HepG2 (cell line): ENCODE data around the gene SLC35B4. TPM values are rescaled to one million over a fixed set of nuclear protein-coding genes. Genes with fewer than 3 reads are reported as not detected.

Experiments
- ARID4A ChIP-seq: sonication (generic); formaldehyde crosslinking; IDR thresholded peaks from 2 replicates; pipeline ENCODE4 v1.5.0; 2020; ENCODE audit warnings: mild to moderate bottlenecking, missing genetic modification reagents, borderline replicate concordance
- E2F5 ChIP-seq: sonication (generic); formaldehyde crosslinking; conservative IDR thresholded peaks from 2 replicates; pipeline ENCODE4 v1.4.0; 2020; ENCODE audit warnings: missing genetic modification reagents
- HNF4G ChIP-seq, 2 experiments: sonication (generic) in 1 of 2; formaldehyde crosslinking in 1 of 2; IDR thresholded peaks; 2 replicates each; pipeline versions ENCODE4 v1.4.0 to v1.6.1; 2011 to 2020; ENCODE audit warnings: borderline replicate concordance in 2 of 2, low read depth in 2 of 2, mild to moderate bottlenecking in 2 of 2, low read length in 1 of 2, missing genetic modification reagents in 1 of 2, moderate library complexity in 1 of 2
- IRF1 ChIP-seq: sonication (generic); formaldehyde crosslinking; IDR thresholded peaks from 2 replicates; pipeline ENCODE4 v1.4.0; 2020; ENCODE audit warnings: low read depth, mild to moderate bottlenecking, missing genetic modification reagents
- KAT7 ChIP-seq: IDR thresholded peaks from 2 replicates; pipeline ENCODE4 v1.6.1; 2018; ENCODE audit warnings: borderline replicate concordance, missing compliant biosample characterization
- MBD4 ChIP-seq: IDR thresholded peaks from 2 replicates; pipeline ENCODE4 v1.6.1; 2012; ENCODE audit warnings: low read length, inconsistent platforms, borderline replicate concordance
- MEF2D ChIP-seq: sonication (generic); formaldehyde crosslinking; IDR thresholded peaks from 2 replicates; pipeline ENCODE4 v1.5.1; 2020; ENCODE audit warnings: mild to moderate bottlenecking, missing genetic modification reagents
- MTF1 ChIP-seq: sonication (generic); formaldehyde crosslinking; IDR thresholded peaks from 2 replicates; pipeline ENCODE4 v1.5.0; 2020; ENCODE audit warnings: missing genetic modification reagents
- MYC ChIP-seq: sonication (generic); formaldehyde crosslinking; IDR thresholded peaks from 2 replicates; pipeline ENCODE4 v1.9.0; 2021; ENCODE audit warnings: missing genetic modification reagents, borderline replicate concordance
- PCBP2 ChIP-seq: fragments of 200-400 bp; formaldehyde crosslinking; optimal IDR thresholded peaks from 2 replicates; pipeline ENCODE3; 2018; ENCODE audit warnings: low read length, low read depth; ENCODE audit not compliant: poor library complexity, severe bottlenecking
- PHF5A ChIP-seq: IDR thresholded peaks from one replicate; pipeline ENCODE4 v1.6.1; 2018; ENCODE audit warnings: low read depth, missing genetic modification reagents; ENCODE audit not compliant: unreplicated experiment
- TEAD2 ChIP-seq: sonication (generic); formaldehyde crosslinking; IDR thresholded peaks from 2 replicates; pipeline ENCODE4 v1.9.0; 2021; ENCODE audit warnings: missing genetic modification reagents
- THYN1 ChIP-seq: sonication (generic); formaldehyde crosslinking; IDR thresholded peaks from 2 replicates; pipeline ENCODE4 v1.8.1; 2023; ENCODE audit warnings: low read depth, mild to moderate bottlenecking, moderate library complexity, missing genetic modification reagents, borderline replicate concordance
- TRIM22 ChIP-seq: fragments of 450-650 bp; IDR thresholded peaks from 2 replicates; pipeline ENCODE4 v1.6.1; 2017
- ZBTB7A ChIP-seq: sonication (generic); formaldehyde crosslinking; IDR thresholded peaks from 2 replicates; pipeline ENCODE4 v1.8.0; 2022; ENCODE audit warnings: mild to moderate bottlenecking, missing genetic modification reagents
- ZNF513 ChIP-seq: sonication (generic); formaldehyde crosslinking; conservative IDR thresholded peaks from 2 replicates; pipeline ENCODE4 v1.5.0; 2020; ENCODE audit warnings: missing genetic modification reagents
- ZNF550 ChIP-seq: sonication (generic); formaldehyde crosslinking; IDR thresholded peaks from 2 replicates; pipeline ENCODE4 v1.4.0; 2020; ENCODE audit warnings: mild to moderate bottlenecking, missing genetic modification reagents, borderline replicate concordance
- ZNF639 ChIP-seq: conservative IDR thresholded peaks from 2 replicates; pipeline ENCODE4 v1.6.1; 2018; ENCODE audit warnings: missing genetic modification reagents
- ZNF83 ChIP-seq: sonication (generic); formaldehyde crosslinking; IDR thresholded peaks from 2 replicates; pipeline ENCODE4 v1.4.0; 2020; ENCODE audit warnings: missing genetic modification reagents, mild to moderate bottlenecking, borderline replicate concordance
- polyA plus RNA-seq, 8 experiments: library from polyadenylated mRNA; depleted of rRNA in 3 of 8; stranded (reverse) in 7 of 8; unstranded in 1 of 8; fragments of >200 nt; fragmentation: Illumina TruSeq in 4 of 8; extraction: Trizol in 4 of 8; gene quantifications; 2 replicates each; pipeline versions ENCODE4 v1.2.1 to v1.2.3, GENCODE V29; 2011 to 2016; ENCODE audit warnings: low read depth in 4 of 8, missing spikeins in 1 of 8, mixed read lengths in 1 of 8; ENCODE audit not compliant: insufficient read depth in 1 of 8
- total RNA-seq, 5 experiments: library from RNA; depleted of rRNA; stranded (reverse); fragments of >200 nt; fragmentation: Illumina TruSeq; extraction: Trizol; gene quantifications; 2 replicates each; pipeline ENCODE4 v1.2.3, GENCODE V29; 2016; ENCODE audit warnings: low read depth in 1 of 5

Gene SLC35B4
- total and polyA plus RNA-seq, 2 of the 13 experiments (the other 11 are each of a cell fraction or from before 2014, with no cell fraction given): 17.1 to 17.8 TPM

- TF ChIP-seq IRF1 (CRISPR knock-in tag) (no peak), ZNF513 (CRISPR knock-in tag) (no peak), HNF4G (IDR thresholded peaks at IDR 0.05; ENCODE audit: borderline replicate concordance, low read depth, low read length) (no peak), HNF4G (CRISPR knock-in tag; IDR thresholded peaks at IDR 0.05; ENCODE audit: borderline replicate concordance, low read depth) (0 out of 2 replicates have a peak, but pooled peaks have one; percentile 31), MBD4 (no peak), MEF2D (CRISPR knock-in tag) (no peak), ZBTB7A (CRISPR knock-in tag) (no peak), KAT7 (CRISPR knock-in tag) (no peak), ZNF550 (CRISPR knock-in tag) (no peak), MTF1 (CRISPR knock-in tag) (no peak), MYC (CRISPR knock-in tag) (no peak), E2F5 (CRISPR knock-in tag) (no peak), ZNF639 (CRISPR knock-in tag) (no peak), TEAD2 (CRISPR knock-in tag) (no peak), PHF5A (CRISPR knock-in tag) (no peak), ZNF83 (CRISPR knock-in tag) (no peak), TRIM22 (no peak), ARID4A (CRISPR knock-in tag) (no peak), THYN1 (CRISPR knock-in tag) (no peak), PCBP2 (no peak)
Measured at GRCh38 chr7:134355927-134356326, 39.2 kb upstream of the SLC35B4 start (continued).
